ENCODE results near the gene REL.

The REL gene

DNA sequence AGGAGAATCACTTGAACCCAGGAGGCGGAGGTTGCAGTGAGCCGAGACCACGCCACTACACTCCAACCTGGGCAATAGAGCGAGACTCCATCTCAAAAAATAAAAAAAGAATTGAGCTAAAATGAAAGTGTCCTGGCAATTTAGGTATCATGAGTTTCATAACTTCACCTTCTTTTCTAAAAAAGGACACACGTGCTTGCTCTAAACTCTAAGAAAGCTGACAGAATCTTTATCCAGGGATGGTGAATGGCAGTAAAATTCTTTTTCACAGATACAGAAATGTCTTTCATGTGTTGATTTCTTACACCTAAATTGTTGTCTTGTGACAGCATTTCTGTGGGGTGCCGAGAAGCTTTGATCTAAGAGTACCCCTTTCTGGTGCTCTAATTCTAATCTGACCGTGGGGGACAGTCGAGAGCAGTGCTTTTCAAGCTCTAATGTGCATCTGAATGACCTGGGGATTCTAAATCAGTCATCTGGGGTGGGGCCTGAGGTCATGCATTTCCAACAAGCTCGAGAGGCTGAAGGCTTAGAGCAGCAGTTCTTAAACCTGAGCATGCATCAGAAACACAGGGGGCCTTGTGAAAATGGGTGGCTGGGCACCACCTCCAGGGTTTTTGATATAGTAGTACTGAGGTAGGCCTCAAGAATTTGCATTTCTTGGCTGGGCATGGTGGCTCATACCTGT is 42.1 kb upstream of the REL start:
- Histone ChIP-seq H3K9ac (ENCODE audit: insufficient read length, low read depth) (no peak overlapping the region), H3K4me1 (ENCODE audit: insufficient read depth, insufficient read length) (no peaks in the 10 kb centered on the region), H3K4me3 (ENCODE audit: insufficient read length, low read depth) (no peak overlapping the region), H3K36me3 (ENCODE audit: insufficient read depth, insufficient read length, low read length) (no peaks in the 10 kb centered on the region), H3K27me3 (ENCODE audit: insufficient read depth, insufficient read length) (peaks cover 24% of the 10 kb centered on the region), H3K9me3 (ENCODE audit: insufficient read depth, low read length) (no peaks in the 10 kb centered on the region)
- peak; percentile 86 for DNase-seq (ENCODE audit: low read depth, low spot score)
- TF ChIP-seq YY1 (IDR thresholded peaks at IDR 0.05; ENCODE audit: insufficient read depth, insufficient read length) = no peak
- no peak for TF ChIP-seq SUZ12 (IDR thresholded peaks at IDR 0.05; ENCODE audit: extremely low read depth, insufficient read depth, insufficient read length)
- TF ChIP-seq ZNF274 (IDR thresholded peaks at IDR 0.05; ENCODE audit: low read depth, low read length) = no peak

DNA sequence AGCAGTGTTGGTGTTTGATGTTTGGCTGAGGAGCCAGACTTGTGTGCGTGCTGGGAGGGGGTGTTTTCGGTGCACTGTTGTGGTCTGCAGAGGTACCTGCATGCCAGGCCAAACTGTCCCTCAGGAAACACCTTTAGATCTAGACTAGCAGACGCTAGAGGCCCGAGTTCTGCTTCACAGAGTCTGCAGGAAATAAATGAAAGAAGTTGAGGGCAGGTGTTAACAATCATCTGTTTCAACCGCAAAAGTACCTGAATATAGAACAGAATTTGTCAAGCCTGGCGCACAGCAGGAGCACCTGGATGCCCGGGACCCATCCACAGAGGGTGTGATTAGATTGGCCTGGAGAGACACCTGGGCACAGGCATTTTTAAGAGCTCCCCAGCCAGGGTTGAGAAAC is 40.5 kb upstream of the REL start:
- Histone ChIP-seq H3K36me3 (ENCODE audit: insufficient read depth, insufficient read length, low read length) (no peaks in the 10 kb centered on the region), H3K9me3 (ENCODE audit: insufficient read depth, low read length) (no peaks in the 10 kb centered on the region), H3K4me3 (ENCODE audit: insufficient read length, low read depth) (no peak overlapping the region), H3K4me1 (ENCODE audit: insufficient read depth, insufficient read length) (no peaks in the 10 kb centered on the region), H3K27me3 (ENCODE audit: insufficient read depth, insufficient read length) (peaks cover 19% of the 10 kb centered on the region), H3K9ac (ENCODE audit: insufficient read length, low read depth) (no peak overlapping the region)
- DNase-seq (ENCODE audit: low read depth, low spot score) = no peak
- TF ChIP-seq YY1 (IDR thresholded peaks at IDR 0.05; ENCODE audit: insufficient read depth, insufficient read length) (no peak), ZNF274 (IDR thresholded peaks at IDR 0.05; ENCODE audit: low read depth, low read length) (no peak), SUZ12 (IDR thresholded peaks at IDR 0.05; ENCODE audit: extremely low read depth, insufficient read depth, insufficient read length) (no peak)

DNA sequence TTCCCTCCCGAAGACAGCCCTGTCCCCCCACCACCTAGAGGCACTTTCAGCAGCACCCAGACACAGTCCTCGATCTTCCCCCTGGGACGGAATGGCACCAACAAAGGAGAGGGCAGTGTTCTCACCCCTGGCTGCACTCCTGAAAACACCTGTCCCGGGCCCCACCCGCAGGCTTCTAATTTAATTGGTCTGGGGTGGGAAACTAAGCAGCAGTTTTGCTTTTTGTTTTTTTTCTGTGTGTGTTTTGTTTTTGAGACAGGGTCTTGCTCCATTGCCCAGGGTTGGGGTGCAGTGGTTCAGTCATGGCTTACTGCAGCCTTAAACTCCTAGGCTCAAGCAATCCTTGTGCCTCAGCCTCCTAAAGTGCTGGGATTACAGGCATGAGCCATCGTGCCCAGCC is 38.4 kb upstream of the REL start:
- H3K9me3 ChIP-seq (ENCODE audit: insufficient read depth, low read length) = no peaks in the 10 kb centered on the region
- no peaks in the 10 kb centered on the region for H3K36me3 ChIP-seq (ENCODE audit: insufficient read depth, insufficient read length, low read length)
- TF ChIP-seq ZNF274 (IDR thresholded peaks at IDR 0.05; ENCODE audit: low read depth, low read length) (no peak), SUZ12 (IDR thresholded peaks at IDR 0.05; ENCODE audit: extremely low read depth, insufficient read depth, insufficient read length) (no peak), YY1 (IDR thresholded peaks at IDR 0.05; ENCODE audit: insufficient read depth, insufficient read length) (no peak)
- no peak overlapping the region for H3K4me3 ChIP-seq (ENCODE audit: insufficient read length, low read depth)
- H3K4me1 ChIP-seq (ENCODE audit: insufficient read depth, insufficient read length) = peaks cover 2% of the 10 kb centered on the region
- no peak for DNase-seq (ENCODE audit: low read depth, low spot score)
- peaks cover 6% of the 10 kb centered on the region for H3K27me3 ChIP-seq (ENCODE audit: insufficient read depth, insufficient read length)
- no peak overlapping the region for H3K9ac ChIP-seq (ENCODE audit: insufficient read length, low read depth)

DNA sequence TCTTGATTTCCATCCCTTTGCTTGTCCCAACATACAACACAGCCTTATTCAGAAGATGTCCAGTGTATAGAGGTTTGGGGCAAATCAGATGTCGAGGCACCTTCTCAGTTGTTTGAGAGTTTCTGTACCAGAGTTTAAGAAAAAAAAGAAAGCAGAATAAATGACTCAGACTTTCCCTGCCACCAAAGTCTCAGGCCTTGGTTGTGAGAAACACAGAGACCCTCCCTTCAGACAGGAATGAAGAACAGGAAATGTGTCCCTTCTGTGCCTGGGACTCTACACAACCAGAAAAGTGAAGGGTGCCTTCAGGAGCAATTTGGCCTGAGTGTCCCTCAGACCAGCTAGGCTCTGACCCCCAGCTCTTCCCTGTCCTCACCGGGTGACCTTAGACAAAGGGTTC is 37.3 kb upstream of the REL start:
- Histone ChIP-seq H3K4me3 (ENCODE audit: insufficient read length, low read depth) (no peak overlapping the region), H3K9me3 (ENCODE audit: insufficient read depth, low read length) (no peaks in the 10 kb centered on the region), H3K4me1 (ENCODE audit: insufficient read depth, insufficient read length) (peaks cover 2% of the 10 kb centered on the region), H3K36me3 (ENCODE audit: insufficient read depth, insufficient read length, low read length) (no peaks in the 10 kb centered on the region), H3K27me3 (ENCODE audit: insufficient read depth, insufficient read length) (no peaks in the 10 kb centered on the region), H3K9ac (ENCODE audit: insufficient read length, low read depth) (no peak overlapping the region)
- no peak for DNase-seq (ENCODE audit: low read depth, low spot score)
- no peak for TF ChIP-seq YY1 (IDR thresholded peaks at IDR 0.05; ENCODE audit: insufficient read depth, insufficient read length)
- no peak for TF ChIP-seq SUZ12 (IDR thresholded peaks at IDR 0.05; ENCODE audit: extremely low read depth, insufficient read depth, insufficient read length)
- no peak for TF ChIP-seq ZNF274 (IDR thresholded peaks at IDR 0.05; ENCODE audit: low read depth, low read length)

DNA sequence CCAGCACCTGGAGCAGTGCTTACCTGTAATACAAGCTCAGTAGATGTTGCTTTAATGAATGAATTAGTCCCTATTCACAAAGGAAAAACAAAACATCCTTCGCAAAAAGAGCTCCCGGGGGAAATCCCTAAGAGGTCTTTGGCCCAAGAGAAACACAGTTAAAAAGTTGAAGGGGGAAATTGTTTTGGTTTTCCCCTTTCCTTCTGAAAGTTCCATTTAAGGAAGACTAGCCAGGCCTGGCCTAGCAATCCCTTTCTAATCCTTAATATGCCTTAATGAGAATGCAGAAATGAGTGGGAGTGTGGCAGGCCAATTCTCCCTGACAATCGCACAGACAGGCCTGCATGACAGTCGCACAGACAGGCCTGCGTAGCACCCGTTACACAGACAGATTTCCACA is 33.5 kb upstream of the REL start:
- no peak for DNase-seq (ENCODE audit: low read depth, low spot score)
- H3K9me3 ChIP-seq (ENCODE audit: insufficient read depth, low read length) = no peaks in the 10 kb centered on the region
- H3K4me3 ChIP-seq (ENCODE audit: insufficient read length, low read depth) = no peak overlapping the region
- TF ChIP-seq ZNF274 (IDR thresholded peaks at IDR 0.05; ENCODE audit: low read depth, low read length) (no peak), YY1 (IDR thresholded peaks at IDR 0.05; ENCODE audit: insufficient read depth, insufficient read length) (no peak), SUZ12 (IDR thresholded peaks at IDR 0.05; ENCODE audit: extremely low read depth, insufficient read depth, insufficient read length) (no peak)
- peaks cover 2% of the 10 kb centered on the region for H3K4me1 ChIP-seq (ENCODE audit: insufficient read depth, insufficient read length)
- no peaks in the 10 kb centered on the region for H3K36me3 ChIP-seq (ENCODE audit: insufficient read depth, insufficient read length, low read length)
- H3K27me3 ChIP-seq (ENCODE audit: insufficient read depth, insufficient read length) = no peaks in the 10 kb centered on the region
- H3K9ac ChIP-seq (ENCODE audit: insufficient read length, low read depth) = no peak overlapping the region

DNA sequence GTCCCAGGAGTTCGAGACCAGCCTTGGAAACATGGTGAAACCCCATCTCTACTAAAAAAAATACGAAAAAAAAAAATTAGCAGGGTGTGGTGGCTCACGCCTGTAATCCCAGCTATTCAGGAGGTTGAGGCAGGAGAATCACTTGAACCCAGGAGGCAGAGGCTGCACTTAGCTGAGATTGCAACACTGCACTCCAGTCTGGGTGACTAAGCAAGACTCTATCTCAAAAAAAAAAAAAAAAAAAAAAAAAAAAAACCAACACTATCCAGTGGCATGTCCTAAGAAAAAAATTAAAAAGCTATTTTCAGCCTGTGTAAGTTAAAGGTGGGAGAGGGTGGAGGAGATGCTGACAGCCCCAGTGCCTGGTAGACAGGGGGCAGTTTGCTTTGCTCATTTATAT is 32.2 kb upstream of the REL start:
- H3K9me3 ChIP-seq (ENCODE audit: insufficient read depth, low read length) = no peaks in the 10 kb centered on the region
- no peaks in the 10 kb centered on the region for H3K36me3 ChIP-seq (ENCODE audit: insufficient read depth, insufficient read length, low read length)
- H3K4me3 ChIP-seq (ENCODE audit: insufficient read length, low read depth) = no peak overlapping the region
- TF ChIP-seq YY1 (IDR thresholded peaks at IDR 0.05; ENCODE audit: insufficient read depth, insufficient read length) (no peak), ZNF274 (IDR thresholded peaks at IDR 0.05; ENCODE audit: low read depth, low read length) (no peak), SUZ12 (IDR thresholded peaks at IDR 0.05; ENCODE audit: extremely low read depth, insufficient read depth, insufficient read length) (no peak)
- H3K4me1 ChIP-seq (ENCODE audit: insufficient read depth, insufficient read length) = peaks cover 2% of the 10 kb centered on the region
- no peaks in the 10 kb centered on the region for H3K27me3 ChIP-seq (ENCODE audit: insufficient read depth, insufficient read length)
- no peak overlapping the region for H3K9ac ChIP-seq (ENCODE audit: insufficient read length, low read depth)
- no peak for DNase-seq (ENCODE audit: low read depth, low spot score)

DNA sequence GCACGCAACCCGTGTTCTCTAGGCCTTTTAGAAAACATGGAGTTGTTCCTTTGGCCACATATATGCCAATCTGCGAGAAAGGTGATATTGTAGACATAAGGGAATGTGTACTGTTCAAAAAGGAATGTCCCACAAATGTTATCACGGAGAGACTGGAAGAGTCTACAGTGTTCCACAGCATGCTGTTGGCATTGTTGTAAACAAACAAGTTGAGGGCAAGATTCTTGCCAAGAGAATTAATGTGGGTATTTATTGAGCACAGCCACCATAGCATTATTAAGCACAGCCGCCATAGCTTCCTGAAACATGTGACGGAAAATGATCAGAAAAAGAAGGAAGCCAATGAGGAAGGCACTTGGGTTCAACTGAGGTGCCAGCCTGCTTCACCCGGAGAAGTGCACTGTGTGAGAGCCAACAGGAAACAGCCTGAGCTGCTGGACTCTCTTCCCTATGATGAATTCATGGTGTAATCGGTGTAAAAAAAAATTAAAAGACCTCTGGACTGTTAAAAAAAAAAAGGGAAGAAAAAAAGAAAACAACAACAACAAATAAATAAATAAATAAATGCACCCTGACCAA is 29.0 kb upstream of the REL start:
- no peaks in the 10 kb centered on the region for H3K27me3 ChIP-seq (ENCODE audit: insufficient read depth, insufficient read length)
- H3K4me3 ChIP-seq (ENCODE audit: insufficient read length, low read depth) = no peak overlapping the region
- TF ChIP-seq YY1 (IDR thresholded peaks at IDR 0.05; ENCODE audit: insufficient read depth, insufficient read length) (no peak), ZNF274 (IDR thresholded peaks at IDR 0.05; ENCODE audit: low read depth, low read length) (no peak), SUZ12 (IDR thresholded peaks at IDR 0.05; ENCODE audit: extremely low read depth, insufficient read depth, insufficient read length) (no peak)
- no peak for DNase-seq (ENCODE audit: low read depth, low spot score)
- no peak overlapping the region for H3K9ac ChIP-seq (ENCODE audit: insufficient read length, low read depth)
- no peaks in the 10 kb centered on the region for H3K9me3 ChIP-seq (ENCODE audit: insufficient read depth, low read length)
- H3K36me3 ChIP-seq (ENCODE audit: insufficient read depth, insufficient read length, low read length) = no peaks in the 10 kb centered on the region
- H3K4me1 ChIP-seq (ENCODE audit: insufficient read depth, insufficient read length) = no peaks in the 10 kb centered on the region

Data from NT2/D1 (cell line).